HepG2 (cell line): ENCODE results near the gene GLRX5. TPM values are rescaled to one million over a fixed set of nuclear protein-coding genes. Genes with fewer than 3 reads are reported as not detected.

Experiments used
- ATAC-seq: fragments of 200-7000 bp; cut with Tn5 transposase; 3 replicates; pipeline ENCODE4 v1.9.1; 2020; ENCODE audit warnings: mild to moderate bottlenecking, moderate library complexity
- BruUV-seq: library from RNA; stranded (reverse); fragments of 400-500 nt; replicated peaks from 2 replicates; lab custom pipeline; 2021; lab: Mats Ljungman, UMichigan
- CTCF ChIA-PET: fragments of 300-600 bp; formaldehyde crosslinking; extraction: SDS; loops from one replicate; lab custom pipeline; 2021; ENCODE audit warnings: low total read pairs, inconsistent platforms, low intra/inter-chr PET ratio; lab: Yijun Ruan, JAX
- POLR2A ChIA-PET: fragments of 350-600 bp; sonication (Branson Sonifier 250); formaldehyde crosslinking; loops from one replicate; lab custom pipeline; 2020; ENCODE audit warnings: antibody characterized with exemption, inconsistent platforms; lab: Yijun Ruan, JAX
- DNase-seq: peaks from one replicate; pipeline ENCODE4 v3.0.0-alpha.2; 2015; ENCODE audit warnings: low spot score
- FAIRE-seq: peaks from 3 replicates; lab custom pipeline; 2011; peaks lifted over from hg19 to GRCh38; lab: Jason Lieb, UNC
- H2AFZ ChIP-seq: one replicate; pipeline ENCODE4 v1.6.1; 2011; ENCODE audit warnings: low read length, inconsistent platforms
- H3K27ac ChIP-seq: fragments of 300-600 bp; 3 replicates; pipeline ENCODE4 v1.8.0; 2011; ENCODE audit warnings: mixed run types, mild to moderate bottlenecking, mixed read lengths, low read length, inconsistent platforms; ENCODE audit not compliant: insufficient read depth; ENCODE audit errors: extremely low read length
- H3K27me3 ChIP-seq, 2 experiments: fragments of 200-600 bp in 1 of 2; 2 replicates in 1 of 2; 3 replicates in 1 of 2; pipeline versions ENCODE4 v1.6.0 to v1.8.0; 2011; ENCODE audit warnings: low read length in 2 of 2, mild to moderate bottlenecking in 2 of 2, moderate library complexity in 2 of 2, inconsistent platforms in 1 of 2; ENCODE audit not compliant: insufficient read depth in 2 of 2, control insufficient read depth in 1 of 2
- H3K36me3 ChIP-seq, 2 experiments: fragments of 200-600 bp in 1 of 2; replicated peaks in 1 of 2; 2 replicates in 1 of 2; 3 replicates in 1 of 2; pipeline versions ENCODE4 v1.5.1 to v1.8.0; 2011; ENCODE audit warnings: low read length in 2 of 2, inconsistent platforms in 1 of 2; ENCODE audit not compliant: insufficient read depth in 2 of 2, control insufficient read depth in 1 of 2
- H3K4me1 ChIP-seq: 2 replicates; pipeline ENCODE4 v1.5.1; 2012; ENCODE audit warnings: low read length, inconsistent platforms; ENCODE audit not compliant: insufficient read depth
- H3K4me2 ChIP-seq: 2 replicates; pipeline ENCODE4 v1.6.0; 2011; ENCODE audit warnings: low read depth, low read length, inconsistent platforms
- H3K4me3 ChIP-seq, 3 experiments: fragments of 200-600 bp in 1 of 3; sonication (generic), shearing (Covaris generic) in 1 of 3; replicated peaks in 1 of 3; 2 replicates each; pipeline ENCODE4 v1.5.1; 2011 to 2016; ENCODE audit warnings: low read length in 3 of 3, inconsistent platforms in 2 of 3, low read depth in 2 of 3, mild to moderate bottlenecking in 2 of 3, control low read depth in 1 of 3, mixed read lengths in 1 of 3; ENCODE audit not compliant: insufficient read depth in 1 of 3
- H3K79me2 ChIP-seq: one replicate; pipeline ENCODE4 v1.6.1; 2011; ENCODE audit warnings: low read length, inconsistent platforms; ENCODE audit not compliant: insufficient read depth
- H3K9ac ChIP-seq: 2 replicates; pipeline ENCODE4 v1.6.0; 2011; ENCODE audit warnings: mild to moderate bottlenecking, low read depth, low read length, inconsistent platforms; ENCODE audit not compliant: insufficient read depth
- H3K9me3 ChIP-seq: 2 replicates; pipeline ENCODE4 v1.5.1; 2012; ENCODE audit warnings: mild to moderate bottlenecking, low read length
- H4K20me1 ChIP-seq: 2 replicates; pipeline ENCODE4 v1.6.0; 2011; ENCODE audit warnings: inconsistent platforms, mild to moderate bottlenecking, low read length, moderate library complexity; ENCODE audit not compliant: insufficient read depth
- ADNP ChIP-seq: sonication (generic); formaldehyde crosslinking; IDR thresholded peaks from 2 replicates; pipeline ENCODE4 v1.4.0; 2020; ENCODE audit warnings: missing genetic modification reagents
- KLF13 ChIP-seq: sonication (generic); formaldehyde crosslinking; IDR thresholded peaks from 2 replicates; pipeline ENCODE4 v1.4.0; 2020; ENCODE audit warnings: mild to moderate bottlenecking, missing genetic modification reagents
- NONO ChIP-seq, 2 experiments: fragments of 450-650 bp in 1 of 2; sonication (generic) in 1 of 2; formaldehyde crosslinking in 1 of 2; IDR thresholded peaks in 1 of 2; conservative IDR thresholded peaks in 1 of 2; 2 replicates each; pipeline versions ENCODE4 v1.6.1 to v1.8.0; 2017 to 2022; ENCODE audit warnings: mild to moderate bottlenecking in 1 of 2, missing genetic modification reagents in 1 of 2, moderate library complexity in 1 of 2
- POLR2AphosphoS5 ChIP-seq: IDR thresholded peaks from 2 replicates; pipeline ENCODE4 v1.6.1; 2012; ENCODE audit warnings: low read depth, low read length
- POLR2G ChIP-seq: fragments of 200-400 bp; formaldehyde crosslinking; IDR thresholded peaks from 2 replicates; pipeline ENCODE4 v1.6.1; 2018; ENCODE audit warnings: mild to moderate bottlenecking, low read depth, low read length, moderate library complexity
- RBM22 ChIP-seq: fragments of 200-400 bp; formaldehyde crosslinking; optimal IDR thresholded peaks from 2 replicates; pipeline ENCODE3; 2017; ENCODE audit warnings: mild to moderate bottlenecking, low read length, moderate library complexity
- TOPORS ChIP-seq: sonication (generic); formaldehyde crosslinking; IDR thresholded peaks from 2 replicates; pipeline ENCODE4 v1.8.0; 2023; ENCODE audit warnings: mild to moderate bottlenecking, missing genetic modification reagents
- ZNF749 ChIP-seq: sonication (generic); formaldehyde crosslinking; IDR thresholded peaks from 2 replicates; pipeline ENCODE4 v1.8.0; 2022; ENCODE audit warnings: mild to moderate bottlenecking, missing genetic modification reagents, moderate library complexity, borderline replicate concordance
- ZNF792 ChIP-seq: IDR thresholded peaks from 2 replicates; pipeline ENCODE4 v1.6.1; 2016
- WGBS: methylation state at CpG from one replicate; pipeline ENCODE4 v1.1.6; 2017; ENCODE audit warnings: low lambda C conversion rate; 5-methylcytosine and 5-hydroxymethylcytosine counted together
- in situ Hi-C: cut with HindIII; loops from 2 replicates; pipeline ENCODE4 v1.10.0; 2017; ENCODE audit warnings: low pct_unique_long_range_greater_than_20kb; ENCODE audit not compliant: extremely low pct_ligation_motif_present
- intact Hi-C: fragments of 100-400 bp; cut with micrococcal nuclease; formaldehyde crosslinking; loops from one replicate; pipeline ENCODE4 v1.10.0; 2022; ENCODE audit not compliant: unreplicated experiment
- polyA plus RNA-seq, 8 experiments: library from polyadenylated mRNA; depleted of rRNA in 3 of 8; stranded (reverse) in 7 of 8; unstranded in 1 of 8; fragments of >200 nt; fragmentation: Illumina TruSeq in 4 of 8; extraction: Trizol in 4 of 8; gene quantifications; 2 replicates each; pipeline versions ENCODE4 v1.2.1 to v1.2.3, GENCODE V29; 2011 to 2016; ENCODE audit warnings: low read depth in 4 of 8, missing spikeins in 1 of 8, mixed read lengths in 1 of 8; ENCODE audit not compliant: insufficient read depth in 1 of 8
- total RNA-seq, 5 experiments: library from RNA; depleted of rRNA; stranded (reverse); fragments of >200 nt; fragmentation: Illumina TruSeq; extraction: Trizol; gene quantifications; 2 replicates each; pipeline ENCODE4 v1.2.3, GENCODE V29; 2016; ENCODE audit warnings: low read depth in 1 of 5

Gene GLRX5
- total and polyA plus RNA-seq, 2 of the 13 experiments (the other 11 are each of a cell fraction or from before 2014, with no cell fraction given), result 122 to 146 TPM

GRCh38 chr14:95530473-95531276 lies 4.2 kb upstream of the GLRX5 start:
- H3K36me3 ChIP-seq, result peaks cover 0 to 5% of the 10 kb centered on the region in 2 experiments; a peak in 1 of 5 replicates
- H3K4me3 ChIP-seq, result peak overlapping the region in 1 of 3 experiments; percentile 88; a peak in 2 of 6 replicates
- peaks cover 59% of the 10 kb centered on the region for H3K4me1 ChIP-seq
- in situ Hi-C loops, result loop anchor here (5.0 kb wide), 1 partner anchor 88 kb away; no protein-coding TSS in a partner anchor
- H3K9me3 ChIP-seq, result no peaks in the 10 kb centered on the region
- BruUV-seq, result no TSS peak
- H4K20me1 ChIP-seq, result peaks cover 3% of the 10 kb centered on the region; the same call in 1 of the 2 replicates
- no peak for FAIRE-seq
- ATAC-seq, result no peak
- no peak for DNase-seq
- no peak overlapping the region for H2AFZ ChIP-seq
- H3K27ac ChIP-seq, result no peak overlapping the region
- H3K79me2 ChIP-seq, result peaks cover 77% of the 10 kb centered on the region
- H3K9ac ChIP-seq, result no peak overlapping the region
- no peak for TF ChIP-seq ZNF792 (CRISPR knock-in tag)
- TF ChIP-seq TOPORS (CRISPR knock-in tag), result no peak
- TF ChIP-seq KLF13 (CRISPR knock-in tag), result no peak
- peak; percentile 27 for TF ChIP-seq RBM22
- peak; percentile 8; the same call in 1 of the 2 replicates for TF ChIP-seq POLR2AphosphoS5
- TF ChIP-seq ADNP (CRISPR knock-in tag), result no peak
- TF ChIP-seq NONO (IDR thresholded peaks at IDR 0.05), result no peak
- TF ChIP-seq NONO (CRISPR knock-in tag; conservative IDR thresholded peaks at IDR 0.05), result 0 out of 2 replicates have a peak, but pooled peaks have one; percentile 24
- TF ChIP-seq POLR2G, result 0 out of 2 replicates have a peak, but pooled peaks have one; percentile 16
- TF ChIP-seq ZNF749 (CRISPR knock-in tag), result no peak
- peaks cover 0 to 2% of the 10 kb centered on the region in 2 experiments; a peak in 1 of 5 replicates for H3K27me3 ChIP-seq
- ChIA-PET CTCF (no interaction called here), POLR2A (interaction anchor here (0.9 kb wide), 1 partner anchor 86 kb away, joined by 3 read pairs; no protein-coding TSS in a partner anchor)
- H3K4me2 ChIP-seq, result peak overlapping the region; percentile 97
- intact Hi-C loops, result no loop called here
- WGBS, result 80% methylated on average over 13 of the region's 13 CpGs
